GM18867 (cell line): Measurements from ENCODE around the gene CDK5RAP2.
A peak's percentile ranks its signal among the peaks of the same experiment; 100 is the strongest.
"Not testable (repeated sequence)": the region's sequence is repeated elsewhere in the genome, so short reads cannot be mapped to it uniquely, and the experiment has no call there.

Source experiments
- ATAC-seq: cut with Tn5 transposase; IDR thresholded peaks from one replicate; pipeline ENCODE4 v1.9.1; 2021; ENCODE audit warnings: mild to moderate bottlenecking, moderate library complexity; ENCODE audit not compliant: unreplicated experiment

CDK5RAP2 gene

DNA sequence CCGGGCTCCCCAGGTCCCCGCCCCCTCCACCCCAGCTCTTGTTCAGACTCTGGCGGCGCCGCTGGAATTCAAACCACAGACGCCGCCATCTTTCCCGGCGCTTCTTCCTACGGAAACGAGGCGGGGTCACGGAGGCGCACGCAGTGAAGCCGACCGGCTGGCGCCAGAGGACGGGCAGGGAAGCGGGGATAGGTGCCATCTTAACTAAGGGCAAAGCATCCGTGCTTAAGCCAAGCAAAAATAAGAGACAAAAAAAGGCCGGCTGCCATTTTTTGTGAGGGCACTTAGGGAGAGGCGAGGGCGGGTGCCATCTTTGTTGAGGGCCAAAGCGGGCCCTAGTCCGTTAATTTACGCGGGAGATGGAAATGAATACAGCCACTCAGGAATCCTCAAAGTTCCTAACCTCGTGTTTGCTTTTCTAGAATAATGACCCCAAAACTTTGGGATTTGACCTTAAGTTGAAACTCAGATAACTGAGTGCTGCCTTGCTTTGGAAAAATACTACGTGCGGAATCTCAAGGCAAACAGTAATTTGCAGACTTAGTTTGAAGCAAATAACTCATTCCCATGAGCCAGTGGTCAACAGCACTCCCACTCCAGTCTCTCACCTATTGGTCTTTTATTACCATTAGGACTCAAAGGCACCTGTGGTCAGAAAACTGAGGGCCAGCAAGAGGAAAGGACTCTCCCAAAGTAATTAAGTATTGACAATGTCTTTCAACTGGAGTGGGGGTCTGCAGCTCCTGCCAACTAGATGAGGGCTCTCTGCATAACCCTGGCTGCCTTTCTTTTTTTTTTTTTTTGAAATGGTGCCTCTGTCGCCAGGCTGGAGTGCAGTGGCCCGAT is at the start of gene CDK5RAP2:
Gene CDK5RAP2 (minus strand): TSS at position 117 of the 846 bp plus-strand sequence. CDS start 189 bp downstream, outside the sequence.
- ATAC-seq = peak; percentile 95

DNA sequence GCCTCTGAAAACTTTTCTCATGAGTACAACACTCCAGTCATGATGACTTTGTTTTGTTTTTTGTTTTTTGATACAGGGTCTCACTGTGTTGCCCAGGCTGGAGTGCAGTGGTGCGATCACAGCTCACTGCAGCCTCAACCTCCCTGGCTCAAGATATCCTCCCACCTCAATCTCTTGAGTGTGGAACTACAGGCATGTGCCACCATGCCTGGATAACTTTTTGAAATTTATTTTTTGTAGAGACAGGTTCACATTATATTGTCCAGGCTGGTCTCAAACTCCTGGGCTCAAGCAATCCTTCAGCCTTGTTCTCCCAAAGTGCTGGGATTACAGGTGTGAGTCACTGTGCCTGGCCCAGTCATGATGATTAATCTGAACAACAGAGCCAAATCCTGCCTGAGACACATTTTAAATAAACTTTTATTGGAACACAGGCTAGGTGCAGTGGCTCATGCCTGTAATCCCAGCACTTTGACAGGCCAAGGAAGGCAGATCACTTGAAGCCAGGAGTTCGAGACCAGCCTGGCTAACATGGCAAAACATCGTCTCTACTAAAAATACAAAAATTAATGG is 49.0 kb upstream of the CDK5RAP2 start:
- ATAC-seq = not testable (repeated sequence)

DNA sequence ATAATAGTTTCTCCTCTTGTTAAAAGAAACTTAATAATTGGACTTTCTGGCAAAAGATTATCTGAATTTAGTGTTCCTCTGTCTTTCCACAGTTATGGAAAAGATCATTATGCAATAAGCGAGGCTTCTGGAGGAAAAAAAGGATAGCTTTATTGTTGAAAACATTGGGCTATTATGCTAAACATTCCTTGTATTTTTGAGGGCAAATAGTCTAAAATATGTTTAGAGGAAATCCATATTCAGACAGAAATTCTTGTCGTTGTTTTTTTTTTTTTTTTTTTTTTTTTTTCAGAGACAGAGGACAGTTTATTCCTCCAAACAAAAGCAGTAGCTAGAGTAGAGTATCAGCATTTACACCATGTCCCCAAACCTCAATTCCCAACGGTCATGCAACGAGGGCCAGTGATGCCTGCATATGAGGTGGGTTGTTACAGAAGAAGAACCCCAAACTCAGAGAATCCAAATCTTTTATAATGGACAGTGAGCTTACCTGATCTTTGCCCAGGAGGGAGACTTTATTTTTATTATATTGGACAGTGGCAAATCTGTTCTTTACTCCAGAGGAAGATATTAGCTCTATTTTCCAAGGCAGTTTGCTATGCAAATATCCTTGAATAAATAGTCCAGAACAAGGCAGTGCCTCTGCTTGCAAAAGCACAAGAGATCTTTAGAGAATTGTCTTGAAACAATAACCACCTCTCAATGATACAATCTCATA is 48.4 kb upstream of the CDK5RAP2 start:
- ATAC-seq = no peak

DNA sequence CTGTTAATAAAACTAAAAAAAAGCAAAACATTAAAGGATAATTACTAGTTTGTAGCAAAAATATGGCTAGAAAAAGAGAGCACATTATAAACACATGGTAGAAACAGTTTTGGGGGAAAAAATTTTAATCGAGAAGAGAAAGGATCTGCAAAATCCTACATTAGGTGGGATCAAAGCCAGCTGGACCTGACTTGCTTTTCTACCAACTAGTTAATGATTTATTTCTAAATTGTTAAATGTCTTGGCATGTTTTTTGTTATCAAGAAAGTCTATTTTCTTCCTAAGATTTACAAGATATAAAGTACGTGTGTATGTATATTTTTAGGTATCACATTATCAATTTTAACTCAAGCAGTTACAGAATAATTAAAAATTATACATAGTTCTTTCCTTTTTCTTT is 47.1 kb upstream of the CDK5RAP2 start:
- no peak for ATAC-seq

DNA sequence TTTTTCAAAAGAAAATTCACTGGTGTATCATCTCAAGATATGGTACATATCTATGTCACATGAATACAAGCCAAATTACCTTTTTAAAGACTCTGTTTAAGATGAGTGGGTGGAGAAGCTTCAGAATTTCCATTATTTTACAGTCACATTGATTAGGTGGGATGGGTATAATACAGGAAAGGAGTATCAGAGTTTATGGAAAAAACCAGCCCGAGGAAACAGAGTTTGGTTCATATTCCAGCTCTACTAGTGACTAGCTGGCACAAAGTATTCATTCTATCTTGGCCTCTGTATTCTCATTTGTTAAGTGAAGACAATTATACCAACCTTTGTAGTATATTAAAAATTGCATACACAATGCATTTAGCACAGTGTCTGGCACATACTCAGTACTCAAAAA is 46.5 kb upstream of the CDK5RAP2 start:
- ATAC-seq = no peak

DNA sequence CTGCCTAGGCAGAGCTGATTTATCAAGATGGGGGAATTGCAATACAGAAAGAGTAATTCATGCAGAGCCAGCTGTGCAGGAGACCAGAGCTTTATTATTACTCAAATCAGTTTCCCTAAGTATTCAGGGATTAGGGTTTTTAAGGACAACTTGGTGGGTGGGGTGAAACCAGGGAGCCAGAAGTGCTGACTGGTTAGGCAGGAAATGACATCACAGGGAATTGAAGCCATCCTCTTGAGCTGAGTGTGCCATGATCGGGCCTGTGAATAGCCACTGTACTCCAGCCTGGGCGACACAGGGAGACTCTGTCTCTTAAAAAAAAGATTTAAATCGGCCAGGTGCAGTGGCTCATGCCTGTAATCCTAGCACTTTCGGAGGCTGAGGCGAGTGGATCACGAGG is 45.3 kb upstream of the CDK5RAP2 start:
- ATAC-seq = no peak

DNA sequence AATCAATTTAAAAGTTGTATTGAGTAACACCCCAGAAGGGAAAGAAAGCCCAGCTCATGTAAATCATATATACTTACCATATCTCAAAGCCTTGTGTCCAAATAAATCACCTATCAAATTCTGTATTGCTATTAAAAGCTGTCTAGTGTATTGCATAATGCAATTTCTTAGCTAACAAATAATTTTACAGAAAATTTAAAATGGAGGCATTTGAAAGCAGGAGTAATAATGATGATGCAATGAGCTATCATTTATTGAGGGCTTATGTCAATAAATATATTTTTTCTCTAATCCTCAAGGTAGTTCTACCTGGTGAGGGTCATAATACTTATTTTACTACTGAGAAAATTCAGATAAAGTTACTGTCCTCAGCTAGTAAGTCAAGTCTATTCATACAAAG is 42.8 kb upstream of the CDK5RAP2 start:
- no peak for ATAC-seq

DNA sequence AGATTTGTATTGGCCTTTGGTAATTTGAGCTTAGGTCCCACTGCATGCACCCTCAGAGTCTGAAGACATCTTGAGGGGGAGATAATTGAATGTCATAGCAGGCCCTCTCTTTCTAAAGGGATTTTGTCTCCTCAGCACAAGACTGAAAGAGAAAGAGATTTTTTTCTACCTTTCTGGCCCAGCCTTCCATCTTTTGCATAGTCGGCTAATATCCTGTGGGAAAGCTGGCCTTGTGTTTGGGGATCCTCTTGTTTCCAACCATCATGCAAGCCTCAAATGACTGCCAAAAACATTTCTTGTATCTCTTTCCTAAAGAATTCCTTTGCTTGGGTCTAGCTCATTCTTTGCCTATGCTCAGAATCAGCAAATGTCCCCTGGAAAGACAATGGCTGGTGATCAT is 42.0 kb upstream of the CDK5RAP2 start:
- ATAC-seq = no peak

DNA sequence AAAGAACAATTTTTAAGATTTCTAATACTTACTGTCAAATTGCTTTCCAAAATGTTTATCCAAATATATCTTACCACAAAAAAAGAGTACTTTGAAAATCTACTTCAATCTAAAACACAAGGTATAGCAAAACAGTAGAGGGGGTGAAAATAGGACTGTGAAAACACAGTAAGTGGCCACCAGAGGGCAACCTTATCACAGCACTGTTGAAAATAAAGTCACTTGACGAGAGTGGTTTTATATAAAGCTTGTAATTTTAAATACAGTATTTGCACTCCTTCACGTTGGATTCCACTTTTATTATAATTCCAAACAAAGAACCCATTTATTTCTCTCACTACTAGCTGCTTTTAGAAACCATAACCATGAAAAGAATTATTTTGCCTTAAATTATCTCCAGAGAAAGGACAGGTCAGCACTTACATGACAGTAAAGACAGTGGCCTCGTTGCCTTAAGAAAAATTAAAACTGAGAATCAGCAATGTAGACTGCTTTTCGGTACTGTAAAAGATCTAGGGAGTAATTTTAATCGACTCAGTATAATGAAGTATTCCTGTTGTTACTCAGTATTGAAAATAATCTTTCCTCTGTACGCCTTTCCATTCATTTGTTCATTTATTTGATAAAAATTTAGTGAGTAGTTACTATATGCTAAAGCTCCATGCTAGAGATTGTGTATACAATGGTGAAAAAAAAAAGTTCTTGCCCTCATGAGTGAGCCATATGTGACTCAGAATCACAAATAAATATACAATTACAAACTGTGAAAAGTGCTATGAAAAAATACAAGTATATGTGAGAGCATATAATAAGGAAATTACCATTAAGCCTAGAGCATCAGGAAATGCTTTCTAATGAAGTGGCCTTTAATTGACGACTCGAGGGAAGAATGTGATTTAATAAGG is 40.0 kb upstream of the CDK5RAP2 start:
- peak; percentile 76 for ATAC-seq

DNA sequence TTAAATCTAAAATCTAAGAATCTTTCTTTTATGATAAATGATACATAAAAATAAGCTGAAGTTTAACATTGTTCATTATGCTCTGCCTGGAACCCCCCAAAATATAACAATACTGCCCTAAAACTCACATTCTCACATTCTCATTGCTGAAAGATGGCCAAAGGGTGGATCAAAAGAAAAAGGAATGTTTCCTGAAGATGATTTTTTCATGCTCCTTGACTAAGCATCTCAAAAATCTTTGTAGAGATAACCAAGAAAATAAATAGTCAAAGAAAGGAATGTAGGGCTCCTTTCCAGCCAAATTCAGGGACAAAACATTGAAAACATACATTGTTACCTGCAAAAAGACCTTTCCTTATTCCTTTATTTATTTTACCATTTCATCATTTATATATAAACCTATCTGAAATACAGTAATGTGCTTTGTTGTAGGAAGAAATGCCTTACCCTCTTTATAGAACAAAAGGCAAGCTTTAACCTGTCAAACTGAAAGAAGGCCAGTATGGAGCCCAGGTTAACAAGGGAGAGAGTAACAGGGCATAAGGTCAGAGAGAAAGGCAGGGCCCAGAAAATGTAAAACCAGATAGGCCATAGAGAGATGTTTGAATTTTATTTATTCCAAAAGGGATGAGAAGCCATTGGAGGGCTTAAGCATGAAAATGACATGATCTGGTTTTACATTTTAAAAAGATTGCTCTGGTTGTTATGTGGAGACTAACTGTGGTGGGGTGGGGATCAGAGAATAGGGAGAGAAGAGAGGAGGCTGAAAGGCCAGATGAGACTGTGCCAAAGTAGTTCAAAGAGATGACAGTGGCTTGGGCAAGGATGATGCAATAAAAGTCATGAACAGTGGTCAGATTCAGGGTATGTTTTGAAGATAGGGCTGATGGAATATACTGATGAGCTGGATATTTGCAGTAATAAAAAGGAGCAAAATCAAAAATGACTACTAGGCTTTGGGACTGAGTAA is 37.3 kb upstream of the CDK5RAP2 start:
- ATAC-seq = no peak

DNA sequence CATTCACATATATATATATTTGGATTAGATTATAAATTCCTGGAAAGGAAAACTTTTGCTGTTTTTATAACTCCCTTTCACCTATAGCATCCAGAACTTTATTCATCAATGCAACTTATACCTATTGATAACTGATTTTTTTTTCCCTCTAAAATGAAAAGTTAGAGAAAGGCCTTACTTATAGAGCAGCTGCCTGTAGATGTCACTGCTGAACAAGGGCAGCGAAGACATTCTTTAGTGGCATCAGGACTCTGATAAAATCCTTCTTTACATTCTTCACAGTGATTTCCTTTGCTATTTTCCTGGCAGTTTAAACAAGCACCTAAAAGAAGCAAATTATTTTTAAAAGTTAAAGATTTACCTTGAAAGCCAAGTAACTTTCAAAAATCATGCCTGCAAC is 32.3 kb upstream of the CDK5RAP2 start:
- ATAC-seq = no peak

DNA sequence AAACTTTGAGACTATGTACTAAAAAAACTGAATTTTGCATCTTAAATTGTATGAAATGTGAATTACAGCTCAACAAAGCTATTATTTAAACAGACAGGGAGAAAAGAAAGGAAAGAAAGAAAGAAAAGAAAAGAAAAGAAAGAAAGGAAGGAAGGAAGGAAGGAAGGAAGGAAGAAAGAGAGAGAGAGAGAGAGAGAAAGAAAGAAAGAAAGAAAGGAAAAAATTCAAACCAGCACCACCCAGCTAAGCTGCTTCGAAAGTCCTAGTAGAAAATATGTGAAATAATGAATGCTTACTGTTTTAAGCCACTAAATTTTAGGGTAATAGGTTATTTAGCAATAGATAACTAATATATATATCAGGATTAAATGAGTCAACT is 31.7 kb upstream of the CDK5RAP2 start:
- ATAC-seq = no peak

DNA sequence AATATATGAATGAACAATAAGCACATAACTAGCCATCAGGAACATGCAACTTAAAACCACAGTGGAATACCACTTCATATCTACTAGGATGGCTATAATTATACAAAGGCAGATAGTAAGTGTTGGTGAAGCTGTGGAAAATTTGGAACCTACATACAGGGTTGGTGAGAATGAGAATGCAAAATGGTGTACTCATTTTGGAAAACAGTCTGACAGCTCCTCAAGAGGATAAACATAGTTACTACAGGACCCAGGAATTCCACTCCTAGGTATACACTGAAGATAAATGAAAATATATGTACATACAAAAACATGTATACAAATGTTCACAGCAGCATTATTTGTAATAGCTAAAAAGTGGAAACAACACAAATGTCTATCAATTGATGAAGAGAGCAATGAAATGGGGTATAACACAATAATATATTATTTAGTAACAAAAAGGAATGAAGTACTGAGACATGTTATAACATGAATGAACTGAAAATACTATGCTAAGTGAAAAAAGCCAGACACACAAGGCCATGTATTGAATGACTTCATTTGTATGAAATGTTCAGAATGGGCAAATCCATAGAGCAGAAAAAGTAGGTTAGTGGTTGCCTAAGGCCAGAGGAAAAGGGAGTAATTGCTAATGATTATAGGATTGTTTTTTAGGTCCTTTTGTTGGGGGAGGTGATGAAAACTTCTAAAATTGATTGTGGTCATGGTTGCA is 31.2 kb upstream of the CDK5RAP2 start:
- ATAC-seq = no peak

DNA sequence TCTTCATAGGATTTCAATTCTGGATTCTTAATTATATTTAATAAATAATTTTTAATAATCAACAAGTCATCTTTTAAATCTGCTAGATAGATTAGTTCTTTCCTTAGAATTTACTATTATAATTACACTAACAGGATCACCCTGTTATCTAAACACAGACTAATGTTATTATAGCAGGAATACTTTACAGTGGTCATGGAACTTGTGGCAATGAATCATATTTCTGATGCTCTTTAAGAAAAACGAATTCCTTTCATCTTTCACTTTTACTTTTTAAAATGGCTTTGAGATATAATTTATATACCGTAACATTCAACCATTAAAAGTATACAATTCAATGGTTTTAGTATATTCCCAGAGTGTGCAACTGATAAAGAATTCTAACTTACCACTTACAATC is 29.7 kb upstream of the CDK5RAP2 start:
- ATAC-seq = no peak

DNA sequence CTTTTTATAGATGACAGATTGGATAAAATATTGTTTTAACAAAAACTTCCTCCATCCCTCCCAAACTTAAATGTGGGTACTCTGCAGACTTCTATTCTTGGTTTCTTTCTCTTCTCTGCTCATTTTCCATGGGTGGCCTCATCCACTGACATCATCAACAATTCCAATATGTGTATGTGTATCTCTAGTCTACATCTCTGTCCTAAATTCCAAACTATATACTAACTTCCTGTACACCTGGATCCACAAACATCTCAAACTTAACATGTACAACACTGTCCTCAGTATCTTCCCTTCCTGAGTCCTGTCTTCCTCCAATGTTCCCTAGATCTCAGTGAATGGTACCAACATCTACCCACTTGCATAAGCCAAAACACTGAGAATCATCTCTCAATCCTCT is 28.5 kb upstream of the CDK5RAP2 start:
- no peak for ATAC-seq

DNA sequence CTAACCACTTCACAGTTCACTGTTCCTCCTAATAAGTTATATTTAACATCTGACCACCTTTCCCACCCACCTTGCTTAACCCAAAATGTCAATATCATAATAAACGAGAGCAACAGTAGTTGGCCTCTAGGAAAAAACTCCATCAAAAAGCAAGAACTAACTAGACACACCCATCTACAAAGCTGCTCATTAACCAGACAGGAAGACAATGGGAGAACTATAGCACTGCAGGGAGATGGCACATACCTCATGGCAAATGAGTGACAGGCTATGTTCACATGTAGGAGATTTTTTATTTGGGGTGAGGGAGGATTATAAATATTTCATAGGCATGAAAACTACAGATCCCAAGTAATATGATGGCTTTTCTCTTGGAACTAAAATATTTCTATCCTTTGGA is 23.6 kb upstream of the CDK5RAP2 start:
- no peak for ATAC-seq

DNA sequence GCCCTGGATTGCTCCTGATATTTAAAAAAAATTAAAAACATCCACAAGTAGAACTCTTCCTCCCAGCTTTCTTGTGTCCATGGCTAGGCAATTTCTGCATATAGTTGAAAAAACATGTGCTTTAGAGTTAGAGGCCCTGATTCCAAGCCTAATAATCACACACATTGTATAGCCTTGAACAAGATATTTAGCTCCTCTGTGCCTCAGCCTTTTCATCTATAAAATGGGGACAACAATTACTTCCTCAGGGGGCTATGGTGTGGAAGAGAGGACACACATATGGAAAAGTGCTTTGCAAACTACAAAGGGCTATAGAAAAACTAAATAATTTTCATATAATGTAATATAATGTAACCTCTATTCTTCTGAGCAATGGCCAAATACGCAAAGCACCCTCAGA is 23.0 kb upstream of the CDK5RAP2 start:
- ATAC-seq = no peak

DNA sequence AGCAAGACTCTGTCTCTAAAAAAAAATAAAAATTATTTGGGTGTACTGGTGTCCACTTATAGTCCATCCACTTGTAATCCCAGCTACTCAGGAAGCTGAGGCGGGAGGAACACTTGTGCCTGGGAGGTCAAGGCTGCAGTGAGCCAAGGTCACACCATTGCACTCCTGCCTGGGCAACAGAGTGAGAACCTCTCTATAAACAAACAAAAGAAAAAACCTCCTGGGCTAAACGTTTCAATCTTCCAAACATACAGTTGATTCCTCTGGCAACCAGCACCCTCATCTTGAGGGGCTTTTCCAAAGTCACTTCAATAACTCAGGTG is 13.9 kb upstream of the CDK5RAP2 start:
- no peak for ATAC-seq

DNA sequence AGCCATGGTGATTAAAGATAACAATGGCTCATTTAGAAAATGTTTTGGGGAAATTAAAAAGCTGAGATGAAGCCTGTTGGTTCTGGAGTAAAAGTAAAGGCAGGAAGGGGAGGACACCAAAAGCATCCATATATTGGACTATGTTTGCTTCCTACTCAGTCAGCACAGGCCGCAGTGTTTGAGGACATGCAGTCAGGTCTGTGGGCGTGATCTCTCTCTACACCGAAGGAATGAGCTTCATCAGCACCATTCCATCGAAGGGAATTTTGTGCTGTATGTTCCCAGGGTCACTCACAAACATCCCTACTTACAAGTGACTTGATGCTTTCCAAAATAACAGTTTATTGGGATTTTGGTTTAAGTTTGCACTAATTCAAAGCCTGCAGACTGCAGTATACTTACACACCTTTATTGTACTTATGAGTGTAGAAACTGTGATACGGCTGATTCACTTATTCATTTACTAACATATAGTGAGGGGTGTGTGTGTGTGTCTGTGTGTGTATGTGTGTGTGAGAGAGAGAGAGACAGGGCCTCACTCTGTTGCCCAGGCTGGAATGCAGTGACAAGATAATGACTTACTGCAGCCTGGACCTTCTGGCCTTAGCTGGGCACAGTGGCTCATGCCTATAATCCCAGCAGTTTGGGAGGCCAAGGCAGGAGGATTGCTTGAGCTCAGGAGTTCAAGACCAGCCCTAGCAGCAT is 13.4 kb upstream of the CDK5RAP2 start:
- ATAC-seq = no peak
